Stomach (tissue), 9 donors: ENCODE measurements around the gene SF1. TPM values are rescaled to one million over a fixed set of nuclear protein-coding genes. Genes with fewer than 3 reads are reported as not detected.

Experiments
- DNase-seq, 2 donors: peaks; one replicate each; pipeline versions ENCODE4 v3.0.0 to v3.0.0-alpha.2; 2013 to 2019
- H3K27ac ChIP-seq, 5 donors: fragments of 200-600 bp in 4 of 5; sonication (generic) in 4 of 5; one replicate each; pipeline ENCODE4 v1.5.1; 2013 to 2019; ENCODE audit warnings: mild to moderate bottlenecking in 1 of 5, moderate library complexity in 1 of 5
- H3K27me3 ChIP-seq, 3 donors: fragments of 200-600 bp; sonication (generic); one replicate each; pipeline ENCODE4 v1.5.1; 2017 to 2019; ENCODE audit warnings: mixed run types in 1 of 3
- H3K36me3 ChIP-seq, 4 donors: fragments of 200-600 bp; sonication (generic); 1 replicate in 3 of 4; 2 replicates in 1 of 4; pipeline ENCODE4 v1.5.1; 2016 to 2019
- H3K4me1 ChIP-seq, 4 donors: fragments of 200-600 bp; sonication (generic); one replicate each; pipeline ENCODE4 v1.5.1; 2016 to 2019
- H3K4me3 ChIP-seq, 4 donors: fragments of 200-600 bp; sonication (generic) in 3 of 4; one replicate each; pipeline ENCODE4 v1.5.1; 2016 to 2019; ENCODE audit warnings: mild to moderate bottlenecking in 1 of 4
- H3K9me3 ChIP-seq, 4 donors: fragments of 200-600 bp; sonication (generic); one replicate each; pipeline ENCODE4 v1.5.1; 2016 to 2019
- EP300 ChIP-seq: sonication (generic); formaldehyde crosslinking; IDR thresholded peaks from one replicate; pipeline ENCODE4 v1.6.1; 2017; ENCODE audit warnings: antibody characterized with exemption
- POLR2A ChIP-seq, 4 donors: fragments of 450-650 bp; IDR thresholded peaks; one replicate each; pipeline ENCODE4 v1.6.1; 2016; ENCODE audit warnings: antibody characterized with exemption in 4 of 4, control low read depth in 2 of 4, mild to moderate bottlenecking in 1 of 4, moderate library complexity in 1 of 4
- POLR2AphosphoS5 ChIP-seq, 3 donors: sonication (generic); formaldehyde crosslinking; IDR thresholded peaks; one replicate each; pipeline ENCODE4 v1.6.1; 2016; ENCODE audit warnings: antibody characterized with exemption in 3 of 3
- WGBS, 5 donors: extraction: QIAGEN DNeasy Blood & Tissue Kit in 3 of 5; methylation state at CpG; one replicate each; pipeline versions ENCODE4 v1.1.5 to v1.1.7; 2013 to 2018; 5-methylcytosine and 5-hydroxymethylcytosine counted together
- intact Hi-C: fragments of 100-400 bp; cut with DNase I; formaldehyde crosslinking; loops from one replicate; pipeline ENCODE4 v1.15.1; 2023; ENCODE audit warnings: low total_unique reads
- polyA plus RNA-seq, 3 donors: library from polyadenylated mRNA; stranded (reverse); fragments of 200-250 nt; gene quantifications; one replicate each; pipeline ENCODE4 v1.2.3, GENCODE V29; 2013
- total RNA-seq, 5 donors: library from RNA; depleted of rRNA; stranded (reverse); fragments of >200 nt; gene quantifications; one replicate each; pipeline versions ENCODE4 v1.1.0 to v1.2.3, GENCODE V29; 2014 to 2016
- TF ChIP-seq, protein P1 (sequence below), 7 experiments: fragments of 450-650 bp in 4 of 7; fragments of 200-600 bp in 3 of 7; sonication (generic) in 3 of 7; IDR thresholded peaks; one replicate each; pipeline ENCODE4 v1.5.1; 2016 to 2019; ENCODE audit warnings: antibody characterized with exemption in 7 of 7, control low read depth in 2 of 7, mild to moderate bottlenecking in 1 of 7
- donor health status: healthy with polysubstance abuse.
- donor health status: Bipolar disorder and iron deficiency.
- donor health status: healthy.

The SF1 gene
- total and polyA plus RNA-seq, 8 donors, result 57.5 to 341 (median 248) TPM

DNA sequence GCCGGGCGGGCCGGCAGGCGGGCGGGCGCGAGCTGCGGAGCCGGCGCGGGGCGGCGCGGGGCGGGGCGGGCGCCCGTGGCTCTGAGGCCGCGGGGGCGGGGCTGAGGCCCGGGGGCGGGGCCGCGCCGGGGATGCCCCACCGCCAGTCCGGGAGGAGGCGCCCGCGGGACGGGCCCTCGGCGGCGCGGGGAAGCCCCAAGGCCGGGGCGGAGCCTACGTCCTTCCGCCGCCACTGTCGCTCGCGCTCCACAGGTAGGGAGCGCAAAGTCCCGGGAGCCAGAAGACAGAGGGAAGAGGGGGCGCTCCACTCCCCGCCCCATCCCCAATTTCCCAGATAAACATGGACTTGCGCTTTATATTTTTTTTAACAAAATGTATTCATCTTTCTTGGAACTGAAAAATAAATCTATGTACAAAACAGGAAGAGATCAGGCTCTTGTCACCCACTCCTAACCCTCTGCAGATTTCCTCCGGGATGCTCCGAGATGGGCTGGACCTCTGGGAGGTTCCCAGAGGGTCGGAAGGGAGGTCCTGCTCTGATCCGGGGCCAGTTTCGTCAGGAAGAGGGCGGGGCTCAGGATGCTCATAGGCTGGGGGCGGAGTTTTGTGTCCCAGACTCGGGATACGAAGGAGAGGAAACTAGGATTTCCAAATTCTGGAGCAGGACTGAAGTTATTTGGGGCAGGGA lies 25.0 kb upstream of the SF1 start, which contains the start of gene MAP4K2:
TSS of gene MAP4K2 (minus strand) at position 57 of the 688 bp plus-strand sequence. CDS start 65 bp downstream, outside the sequence.
- WGBS, 5 donors, result 0 to 1% (median 1%) methylated on average over 22 to 58 of the region's 58 CpGs
- H3K4me1 ChIP-seq, result peaks cover 24 to 41% (median 34%) of the 10 kb centered on the region in 4 donors
- no peaks in the 10 kb centered on the region for H3K9me3 ChIP-seq
- intact Hi-C loops, result no loop called here
- TF ChIP-seq EP300, result no peak
- TF ChIP-seq POLR2A (IDR thresholded peaks at IDR 0.05), result no peak
- TF ChIP-seq, protein P1, sequence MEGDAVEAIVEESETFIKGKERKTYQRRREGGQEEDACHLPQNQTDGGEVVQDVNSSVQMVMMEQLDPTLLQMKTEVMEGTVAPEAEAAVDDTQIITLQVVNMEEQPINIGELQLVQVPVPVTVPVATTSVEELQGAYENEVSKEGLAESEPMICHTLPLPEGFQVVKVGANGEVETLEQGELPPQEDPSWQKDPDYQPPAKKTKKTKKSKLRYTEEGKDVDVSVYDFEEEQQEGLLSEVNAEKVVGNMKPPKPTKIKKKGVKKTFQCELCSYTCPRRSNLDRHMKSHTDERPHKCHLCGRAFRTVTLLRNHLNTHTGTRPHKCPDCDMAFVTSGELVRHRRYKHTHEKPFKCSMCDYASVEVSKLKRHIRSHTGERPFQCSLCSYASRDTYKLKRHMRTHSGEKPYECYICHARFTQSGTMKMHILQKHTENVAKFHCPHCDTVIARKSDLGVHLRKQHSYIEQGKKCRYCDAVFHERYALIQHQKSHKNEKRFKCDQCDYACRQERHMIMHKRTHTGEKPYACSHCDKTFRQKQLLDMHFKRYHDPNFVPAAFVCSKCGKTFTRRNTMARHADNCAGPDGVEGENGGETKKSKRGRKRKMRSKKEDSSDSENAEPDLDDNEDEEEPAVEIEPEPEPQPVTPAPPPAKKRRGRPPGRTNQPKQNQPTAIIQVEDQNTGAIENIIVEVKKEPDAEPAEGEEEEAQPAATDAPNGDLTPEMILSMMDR (IDR thresholded peaks at IDR 0.05), result peak in 2 of 7 experiments; percentile 12 to 24
- no peak for TF ChIP-seq POLR2AphosphoS5 (IDR thresholded peaks at IDR 0.05)
- H3K4me3 ChIP-seq, result peak within 1 kb of the TSS; percentile 58 to 73 (median 67)
- peak within 1 kb of the TSS; percentile 78 to 91 (median 88) for H3K27ac ChIP-seq
- DNase-seq, result peak; percentile 94 to 96
- H3K36me3 ChIP-seq, result peaks cover 10 to 65% (median 58%) of the 10 kb centered on the region in 4 donors
- H3K27me3 ChIP-seq, result no peaks in the 10 kb centered on the region

DNA sequence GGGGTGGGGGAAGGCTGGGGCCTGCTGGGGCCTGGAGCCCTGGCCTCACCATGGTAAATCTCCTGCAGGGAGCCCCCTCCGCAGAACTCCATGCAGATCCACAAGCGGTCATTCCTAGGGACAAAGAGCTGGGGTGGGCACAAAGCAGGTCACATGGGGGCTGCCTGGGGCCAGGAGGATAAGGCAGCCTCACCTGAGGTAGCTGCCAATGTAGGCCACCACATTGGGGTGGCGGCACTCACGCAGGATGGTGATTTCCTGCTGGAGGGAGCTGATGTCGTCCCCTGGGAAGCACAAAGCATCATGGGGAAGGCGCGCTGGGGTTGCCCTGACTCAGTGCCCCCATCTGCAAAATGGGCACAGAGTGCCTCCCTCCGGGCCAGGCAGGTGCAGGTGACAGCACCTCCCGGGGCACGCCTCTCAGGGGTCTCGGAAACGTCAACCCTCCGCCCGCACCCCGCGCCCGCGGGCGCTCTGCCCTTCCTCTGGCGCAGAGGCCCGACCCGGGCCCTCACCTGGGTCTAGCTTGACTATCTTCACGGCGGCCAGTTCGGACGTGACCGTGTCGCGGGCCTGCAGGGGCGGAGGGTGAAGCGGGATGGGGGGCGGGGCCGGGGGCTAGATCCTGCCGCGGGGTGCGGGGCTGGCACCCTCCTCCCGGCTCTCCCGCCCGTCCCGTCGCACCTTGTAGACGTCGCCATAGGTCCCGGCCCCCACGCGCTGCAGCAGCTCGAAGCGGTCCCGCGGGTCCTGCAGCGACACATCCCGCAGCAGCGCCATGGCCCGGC lies 24.2 kb upstream of the SF1 start:
- DNase-seq, result peak in 1 of 2 donors; percentile 59
- WGBS, 5 donors, result 7 to 24% (median 10%) methylated on average over 10 to 54 of the region's 54 CpGs
- intact Hi-C loops, result no loop called here
- Histone ChIP-seq H3K9me3 (no peaks in the 10 kb centered on the region), H3K36me3 (peaks cover 10 to 68% (median 53%) of the 10 kb centered on the region in 4 donors), H3K4me1 (peaks cover 24 to 35% (median 33%) of the 10 kb centered on the region in 4 donors), H3K4me3 (peak overlapping the region; percentile 58 to 73 (median 67)), H3K27ac (peak overlapping the region; percentile 57 to 91 (median 85)), H3K27me3 (no peaks in the 10 kb centered on the region)
- no peak for TF ChIP-seq EP300
- no peak for TF ChIP-seq POLR2AphosphoS5 (IDR thresholded peaks at IDR 0.05)
- TF ChIP-seq, protein P1 (IDR thresholded peaks at IDR 0.05), result no peak
- no peak for TF ChIP-seq POLR2A (IDR thresholded peaks at IDR 0.05)

DNA sequence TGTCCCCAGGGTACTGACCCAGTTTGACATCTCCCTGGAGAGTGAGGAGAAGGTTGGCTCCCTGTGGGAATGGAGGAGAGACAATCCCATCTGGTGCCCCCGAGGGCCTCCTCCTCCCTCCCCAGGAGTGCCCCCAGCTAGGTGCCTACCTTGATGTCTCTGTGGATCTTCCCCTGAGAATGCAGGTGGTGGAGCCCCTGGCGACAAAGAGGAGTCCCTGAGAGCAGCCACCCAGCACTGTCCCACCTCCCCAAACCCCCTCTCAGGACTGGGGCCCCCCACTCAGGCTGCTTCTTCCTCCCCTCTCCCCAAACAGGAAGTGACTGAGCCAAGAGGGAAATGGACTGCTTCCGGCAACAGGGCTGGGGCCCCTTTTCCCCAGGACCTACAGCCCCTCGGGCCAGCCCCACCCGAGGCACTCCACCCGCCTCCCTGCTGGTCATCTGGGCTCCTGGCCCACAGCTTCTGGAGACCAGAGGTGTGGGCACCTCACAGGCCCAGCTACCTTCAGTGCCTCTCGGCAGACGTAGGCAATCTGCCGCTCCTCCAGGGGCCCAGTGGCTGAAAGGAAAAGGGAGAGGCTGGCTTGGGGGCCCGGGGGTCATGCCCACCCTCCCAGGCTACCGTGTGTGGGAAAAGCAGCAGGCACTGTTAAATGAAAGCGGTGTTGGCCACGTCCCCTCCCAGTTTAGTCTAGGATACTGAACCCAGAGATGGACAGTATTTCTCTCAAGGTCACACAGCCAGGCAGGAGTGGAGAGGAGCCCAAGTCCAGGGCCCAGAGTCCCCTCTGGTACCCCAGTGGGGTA lies 23.4 kb upstream of the SF1 start:
- TF ChIP-seq EP300 (no peak), POLR2AphosphoS5 (IDR thresholded peaks at IDR 0.05) (no peak), POLR2A (IDR thresholded peaks at IDR 0.05) (no peak)
- TF ChIP-seq, protein P1 (IDR thresholded peaks at IDR 0.05), result no peak
- 42 to 52% (median 49%) methylated on average over 8 to 13 of the region's 13 CpGs for WGBS, 5 donors
- DNase-seq, result peak in 1 of 2 donors; percentile 57
- intact Hi-C loops, result no loop called here
- peaks cover 24 to 35% (median 33%) of the 10 kb centered on the region in 4 donors for H3K4me1 ChIP-seq
- peak overlapping the region; percentile 58 to 73 (median 67) for H3K4me3 ChIP-seq
- peak overlapping the region; percentile 48 to 91 (median 85) for H3K27ac ChIP-seq
- H3K36me3 ChIP-seq, result peaks cover 10 to 68% (median 52%) of the 10 kb centered on the region in 4 donors
- no peaks in the 10 kb centered on the region for H3K27me3 ChIP-seq
- H3K9me3 ChIP-seq, result no peaks in the 10 kb centered on the region

DNA sequence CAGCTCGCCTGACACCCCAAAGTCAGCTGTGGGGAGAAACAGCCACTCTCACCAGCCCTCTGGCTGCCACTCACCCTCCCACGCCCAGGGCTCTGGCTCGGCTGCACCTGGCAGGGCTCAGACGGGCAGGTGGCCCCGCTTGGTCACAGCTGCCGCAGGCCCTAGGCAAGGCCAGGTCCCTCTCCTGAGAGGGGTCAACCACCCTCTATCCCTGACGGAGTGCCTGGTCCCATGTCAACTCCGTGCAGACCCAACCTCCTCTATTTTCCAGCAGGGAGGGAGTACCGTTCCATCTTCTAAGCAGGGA lies 22.8 kb upstream of the SF1 start:
- 45 to 77% (median 74%) methylated on average over 7 to 9 of the region's 9 CpGs for WGBS, 5 donors

More for the DNA sequence above, 22.8 kb upstream of the SF1 start:
- Histone ChIP-seq H3K27ac (peak overlapping the region in 3 of 5 donors; percentile 85 to 91 (median 90)), H3K36me3 (peaks cover 10 to 68% (median 53%) of the 10 kb centered on the region in 4 donors), H3K27me3 (no peaks in the 10 kb centered on the region), H3K4me1 (peaks cover 24 to 35% (median 33%) of the 10 kb centered on the region in 4 donors), H3K4me3 (no peak overlapping the region), H3K9me3 (no peaks in the 10 kb centered on the region)
- DNase-seq, result no peak
- intact Hi-C loops, result no loop called here
- TF ChIP-seq, protein P1 (IDR thresholded peaks at IDR 0.05), result no peak
- no peak for TF ChIP-seq POLR2AphosphoS5 (IDR thresholded peaks at IDR 0.05)
- no peak for TF ChIP-seq EP300
- TF ChIP-seq POLR2A (IDR thresholded peaks at IDR 0.05), result no peak
